ENCODE measurements around the gene ADAP2. TPM values are rescaled to one million over a fixed set of nuclear protein-coding genes. Genes with fewer than 3 reads are reported as not detected.
"Not testable (repeated sequence)": the region's sequence is repeated elsewhere in the genome, so short reads cannot be mapped to it uniquely, and the experiment has no call there.

ADAP2 gene
- total and polyA plus RNA-seq, 4 donors: 10.3 to 40.9 (median 27.9) TPM

DNA sequence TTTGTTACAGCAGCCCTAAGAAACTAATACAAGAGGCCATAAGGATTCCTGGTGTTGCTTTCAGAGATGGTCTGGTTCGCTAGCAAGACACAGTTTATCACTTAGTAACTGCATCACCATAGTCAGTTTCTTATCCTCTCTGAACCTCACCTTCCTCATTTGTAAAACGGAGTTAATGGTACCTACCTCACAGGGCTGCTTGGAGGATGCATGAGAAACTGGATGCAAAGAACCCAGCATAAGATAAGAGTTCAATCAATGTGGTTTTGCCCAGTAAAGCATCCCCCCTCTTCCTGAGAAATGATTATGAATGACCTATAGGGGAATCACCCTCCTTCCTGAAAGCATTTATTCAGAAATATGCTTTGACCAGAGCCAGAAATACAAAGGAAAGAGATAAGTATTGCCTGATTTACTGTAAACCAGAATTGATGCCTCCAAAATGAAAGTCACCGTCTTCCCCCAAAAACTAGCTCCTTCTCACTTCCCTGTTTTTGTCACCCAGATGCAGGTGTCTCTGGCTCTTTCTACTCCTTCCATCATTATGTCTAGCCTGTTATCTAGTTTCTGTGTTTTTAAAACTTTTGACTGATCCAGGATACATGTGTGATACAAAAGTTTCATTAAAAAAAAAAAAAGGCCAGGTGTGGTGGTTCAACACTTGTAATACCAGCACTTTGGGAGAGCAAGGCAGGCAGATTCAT, 12.9 kb upstream of the ADAP2 start:
- no peaks in the 10 kb centered on the region for H3K27me3 ChIP-seq (ENCODE audit: control insufficient read depth in 3 of 3, insufficient read depth in 3 of 3, low read length in 2 of 3)
- no peak overlapping the region for H3K4me3 ChIP-seq
- WGBS, 2 donors: 63 to 83% methylated on average over 3 of the region's 3 CpGs
- DNase-seq (no peak), ATAC-seq (ENCODE audit: insufficient read depth, low FRiP score) (no peak)
- H3K27ac ChIP-seq (ENCODE audit: low read depth in 1 of 2, low read length in 1 of 2): no peak overlapping the region
- TF ChIP-seq, protein P1, sequence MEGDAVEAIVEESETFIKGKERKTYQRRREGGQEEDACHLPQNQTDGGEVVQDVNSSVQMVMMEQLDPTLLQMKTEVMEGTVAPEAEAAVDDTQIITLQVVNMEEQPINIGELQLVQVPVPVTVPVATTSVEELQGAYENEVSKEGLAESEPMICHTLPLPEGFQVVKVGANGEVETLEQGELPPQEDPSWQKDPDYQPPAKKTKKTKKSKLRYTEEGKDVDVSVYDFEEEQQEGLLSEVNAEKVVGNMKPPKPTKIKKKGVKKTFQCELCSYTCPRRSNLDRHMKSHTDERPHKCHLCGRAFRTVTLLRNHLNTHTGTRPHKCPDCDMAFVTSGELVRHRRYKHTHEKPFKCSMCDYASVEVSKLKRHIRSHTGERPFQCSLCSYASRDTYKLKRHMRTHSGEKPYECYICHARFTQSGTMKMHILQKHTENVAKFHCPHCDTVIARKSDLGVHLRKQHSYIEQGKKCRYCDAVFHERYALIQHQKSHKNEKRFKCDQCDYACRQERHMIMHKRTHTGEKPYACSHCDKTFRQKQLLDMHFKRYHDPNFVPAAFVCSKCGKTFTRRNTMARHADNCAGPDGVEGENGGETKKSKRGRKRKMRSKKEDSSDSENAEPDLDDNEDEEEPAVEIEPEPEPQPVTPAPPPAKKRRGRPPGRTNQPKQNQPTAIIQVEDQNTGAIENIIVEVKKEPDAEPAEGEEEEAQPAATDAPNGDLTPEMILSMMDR (IDR thresholded peaks at IDR 0.05; ENCODE audit: control extremely low read depth, extremely low read depth): no peak
- H3K36me3 ChIP-seq (ENCODE audit: control insufficient read depth in 4 of 4, insufficient read depth in 4 of 4, low read length in 4 of 4): peaks cover 0 to under 1% (median 0%) of the 10 kb centered on the region in 4 donors
- no peaks in the 10 kb centered on the region for H3K9me3 ChIP-seq (ENCODE audit: control insufficient read depth in 4 of 4, insufficient read depth in 3 of 4, low read length in 3 of 4)
- peaks cover 0 to 8% (median 5%) of the 10 kb centered on the region in 5 donors for H3K4me1 ChIP-seq (ENCODE audit: control insufficient read depth in 5 of 5, insufficient read depth in 5 of 5, low read length in 5 of 5)
- H3K9ac ChIP-seq (ENCODE audit: insufficient read depth in 1 of 2, low read length in 2 of 2): no peak overlapping the region

DNA sequence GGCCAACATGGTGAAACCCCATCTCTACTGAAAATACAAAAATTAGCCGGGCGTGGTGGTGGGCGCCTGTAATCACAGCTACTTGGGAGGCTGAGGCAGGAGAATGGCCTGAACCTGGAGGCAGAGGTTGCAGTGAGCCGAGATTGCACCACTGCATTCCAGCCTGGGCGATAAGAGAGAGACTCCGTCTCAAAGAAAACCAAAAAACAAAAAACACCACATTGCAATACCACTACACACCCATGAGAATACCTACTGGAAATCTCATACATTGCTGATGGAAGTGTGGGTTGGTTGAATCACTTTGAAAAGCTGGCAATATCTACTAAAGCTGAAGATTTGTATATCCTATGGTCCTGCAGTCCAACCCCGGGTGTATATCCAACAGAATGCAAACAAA, 11.6 kb upstream of the ADAP2 start:
- WGBS, 2 donors: 92 to 94% methylated on average over 7 of the region's 7 CpGs

DNA sequence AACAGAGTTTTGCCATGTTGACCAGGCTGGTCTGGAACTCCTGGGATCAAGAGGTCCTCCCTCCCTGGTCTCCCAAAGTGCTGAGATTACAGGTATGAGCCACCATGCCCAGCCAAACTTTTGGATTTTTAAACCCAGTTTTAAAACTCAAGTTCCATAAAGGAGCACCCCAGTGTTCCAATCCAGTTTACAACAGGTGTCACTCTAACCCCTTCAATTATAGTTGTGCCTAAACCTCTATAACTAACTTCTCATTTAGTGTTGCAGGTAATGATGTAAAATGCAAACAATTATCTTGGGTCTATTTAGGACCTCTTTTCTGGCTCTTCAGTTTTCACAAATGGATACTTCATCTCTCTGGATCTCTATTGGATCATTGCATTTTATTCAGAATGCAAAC, 7.8 kb upstream of the ADAP2 start:
- Histone ChIP-seq H3K4me1 (ENCODE audit: control insufficient read depth in 5 of 5, insufficient read depth in 5 of 5, low read length in 5 of 5) (no peaks in the 10 kb centered on the region), H3K9ac (ENCODE audit: insufficient read depth in 1 of 2, low read length in 2 of 2) (no peak overlapping the region), H3K36me3 (ENCODE audit: control insufficient read depth in 4 of 4, insufficient read depth in 4 of 4, low read length in 4 of 4) (no peaks in the 10 kb centered on the region), H3K9me3 (ENCODE audit: control insufficient read depth in 4 of 4, insufficient read depth in 3 of 4, low read length in 3 of 4) (no peaks in the 10 kb centered on the region), H3K27me3 (ENCODE audit: control insufficient read depth in 3 of 3, insufficient read depth in 3 of 3, low read length in 2 of 3) (no peaks in the 10 kb centered on the region), H3K4me3 (no peak overlapping the region), H3K27ac (ENCODE audit: low read depth in 1 of 2, low read length in 1 of 2) (no peak overlapping the region)
- ATAC-seq (ENCODE audit: insufficient read depth, low FRiP score) (no peak), DNase-seq (no peak)
- TF ChIP-seq, protein P1 (IDR thresholded peaks at IDR 0.05; ENCODE audit: control extremely low read depth, extremely low read depth): no peak

More for the DNA sequence above, 11.6 kb upstream of the ADAP2 start:
- H3K4me1 ChIP-seq (ENCODE audit: control insufficient read depth in 5 of 5, insufficient read depth in 5 of 5, low read length in 5 of 5); H3K36me3 ChIP-seq (ENCODE audit: control insufficient read depth in 4 of 4, insufficient read depth in 4 of 4, low read length in 4 of 4); H3K27ac ChIP-seq (ENCODE audit: low read depth in 1 of 2, low read length in 1 of 2); H3K27me3 ChIP-seq (ENCODE audit: control insufficient read depth in 3 of 3, insufficient read depth in 3 of 3, low read length in 2 of 3); H3K9me3 ChIP-seq (ENCODE audit: control insufficient read depth in 4 of 4, insufficient read depth in 3 of 4, low read length in 3 of 4); DNase-seq; H3K4me3 ChIP-seq; ATAC-seq (ENCODE audit: insufficient read depth, low FRiP score); H3K9ac ChIP-seq (ENCODE audit: insufficient read depth in 1 of 2, low read length in 2 of 2): not testable (repeated sequence)

DNA sequence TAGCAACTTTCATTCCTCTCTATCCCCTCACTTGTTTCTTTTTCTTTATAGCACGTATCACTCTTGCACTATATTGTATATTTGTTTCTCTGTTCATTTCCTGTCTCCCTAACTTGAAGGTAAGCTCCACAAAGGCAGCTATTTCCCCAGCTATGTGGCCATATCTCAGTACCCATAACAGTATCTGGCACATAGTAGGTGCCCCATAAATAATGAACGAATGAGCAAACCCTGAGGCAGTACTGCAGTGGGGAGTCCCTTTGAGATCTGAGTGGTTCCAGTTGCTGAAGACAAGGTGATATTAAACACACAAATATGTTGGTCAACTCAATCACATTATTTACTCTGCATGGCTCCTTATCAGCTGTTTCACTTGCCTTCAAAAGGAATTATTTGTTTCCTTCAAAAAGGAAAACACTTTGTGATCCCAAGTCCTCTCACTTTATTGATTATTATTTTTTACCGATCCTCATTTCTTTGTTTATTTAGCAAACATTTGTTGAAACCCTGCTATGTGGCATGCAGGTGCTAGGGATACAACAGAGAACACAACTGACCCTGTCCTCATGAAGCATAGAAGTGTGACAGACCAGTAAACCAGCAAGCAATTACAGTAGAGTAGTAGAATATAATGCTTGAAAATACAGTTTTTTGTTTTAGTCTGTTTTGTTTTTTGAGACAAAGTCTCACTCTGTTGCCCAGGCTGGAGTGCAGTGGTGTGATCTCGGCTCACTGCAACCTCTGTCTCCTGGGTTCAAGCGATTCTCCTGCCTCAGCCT, 5.7 kb upstream of the ADAP2 start:
- TF ChIP-seq, protein P1 (IDR thresholded peaks at IDR 0.05; ENCODE audit: control extremely low read depth, extremely low read depth): no peak
- Histone ChIP-seq H3K27me3 (ENCODE audit: control insufficient read depth in 3 of 3, insufficient read depth in 3 of 3, low read length in 2 of 3) (peaks cover 0 to 12% (median 9%) of the 10 kb centered on the region in 3 donors), H3K9me3 (ENCODE audit: control insufficient read depth in 4 of 4, insufficient read depth in 3 of 4, low read length in 3 of 4) (no peaks in the 10 kb centered on the region), H3K27ac (ENCODE audit: low read depth in 1 of 2, low read length in 1 of 2) (no peak overlapping the region), H3K9ac (ENCODE audit: insufficient read depth in 1 of 2, low read length in 2 of 2) (no peak overlapping the region), H3K4me1 (ENCODE audit: control insufficient read depth in 5 of 5, insufficient read depth in 5 of 5, low read length in 5 of 5) (no peaks in the 10 kb centered on the region), H3K36me3 (ENCODE audit: control insufficient read depth in 4 of 4, insufficient read depth in 4 of 4, low read length in 4 of 4) (no peaks in the 10 kb centered on the region), H3K4me3 (no peak overlapping the region)
- DNase-seq: no peak
- no peak for ATAC-seq (ENCODE audit: insufficient read depth, low FRiP score)
- WGBS, 2 donors: 71 to 86% methylated on average over 5 of the region's 5 CpGs
